Measurements from ENCODE around the gene ADAT2. TPM values are rescaled to one million over a fixed set of nuclear protein-coding genes. Genes with fewer than 3 reads are reported as not detected.
"Not testable (repeated sequence)": the region's sequence is repeated elsewhere in the genome, so short reads cannot be mapped to it uniquely, and the experiment has no call there.

ADAT2 gene
- total RNA-seq, result 10 to 100 TPM; 19.1 to 19.8 TPM
- 21.6 to 25.0 reads per million in 2 donors for total RNA-seq

- H3K9me3 ChIP-seq (ENCODE audit: control insufficient read depth, low read length, poor library complexity, severe bottlenecking), result no peaks in the 10 kb centered on the region
- peaks cover 27% of the 10 kb centered on the region for H3K4me1 Mint-ChIP-seq
- H3K36me3 Mint-ChIP-seq (ENCODE audit: low read depth), result peaks cover 5% of the 10 kb centered on the region
- ATAC-seq, result peak; percentile 95
- H3K27ac Mint-ChIP-seq, result peak within 1 kb of the TSS; percentile 93
- no peaks in the 10 kb centered on the region for H3K27me3 Mint-ChIP-seq
- H3K4me3 Mint-ChIP-seq, result peak within 1 kb of the TSS; percentile 98
- DNase-seq, result peak; percentile 85 to 88 (median 86)
Observed at GRCh38 chr6:143450453-143451371, at the start of gene ADAT2, which contains the start of gene PEX3. TSS of gene ADAT2 (minus strand) at chr6:143450695. CDS start at chr6:143450658, 37 bp downstream. TSS of gene PEX3 (plus strand) at chr6:143450805. CDS start at chr6:143451043, 238 bp downstream.

GRCh38 chr6:143498428-143498827 is 47.9 kb upstream of the ADAT2 start:
- H3K27ac Mint-ChIP-seq, result peak overlapping the region; percentile 62
- H3K4me1 Mint-ChIP-seq, result peaks cover 15% of the 10 kb centered on the region
- H3K27me3 Mint-ChIP-seq, result no peaks in the 10 kb centered on the region
- peak; percentile 70 for ATAC-seq
- no peaks in the 10 kb centered on the region for H3K9me3 ChIP-seq (ENCODE audit: control insufficient read depth, low read length, poor library complexity, severe bottlenecking)
- H3K4me3 Mint-ChIP-seq, result no peak overlapping the region
- no peak for DNase-seq
- H3K36me3 Mint-ChIP-seq (ENCODE audit: low read depth), result peaks cover 6% of the 10 kb centered on the region

GRCh38 chr6:143496974-143497373 is 46.5 kb upstream of the ADAT2 start:
- H3K27me3 Mint-ChIP-seq, result no peaks in the 10 kb centered on the region
- no peaks in the 10 kb centered on the region for H3K9me3 ChIP-seq (ENCODE audit: control insufficient read depth, low read length, poor library complexity, severe bottlenecking)
- H3K27ac Mint-ChIP-seq, result no peak overlapping the region
- no peak overlapping the region for H3K4me3 Mint-ChIP-seq
- ATAC-seq, result no peak
- H3K4me1 Mint-ChIP-seq, result peaks cover 15% of the 10 kb centered on the region
- H3K36me3 Mint-ChIP-seq (ENCODE audit: low read depth), result peaks cover 6% of the 10 kb centered on the region
- no peak for DNase-seq

GRCh38 chr6:143490775-143491174 is 40.3 kb upstream of the ADAT2 start:
- Mint-ChIP-seq H3K4me1 (no peaks in the 10 kb centered on the region), H3K27me3 (no peaks in the 10 kb centered on the region), H3K36me3 (ENCODE audit: low read depth) (no peaks in the 10 kb centered on the region), H3K27ac (no peak overlapping the region), H3K4me3 (no peak overlapping the region)
- ATAC-seq (no peak), DNase-seq (no peak)
- H3K9me3 ChIP-seq (ENCODE audit: control insufficient read depth, low read length, poor library complexity, severe bottlenecking), result no peaks in the 10 kb centered on the region

- DNase-seq, result no peak
- no peak overlapping the region for H3K27ac Mint-ChIP-seq
- no peaks in the 10 kb centered on the region for H3K4me1 Mint-ChIP-seq
- H3K4me3 Mint-ChIP-seq, result no peak overlapping the region
- no peak for ATAC-seq
- no peaks in the 10 kb centered on the region for H3K9me3 ChIP-seq (ENCODE audit: control insufficient read depth, low read length, poor library complexity, severe bottlenecking)
- no peaks in the 10 kb centered on the region for H3K36me3 Mint-ChIP-seq (ENCODE audit: low read depth)
- H3K27me3 Mint-ChIP-seq, result no peaks in the 10 kb centered on the region
Observed at GRCh38 chr6:143490244-143490643, 39.7 kb upstream of the ADAT2 start.

- DNase-seq, result no peak
- no peak for ATAC-seq
- Mint-ChIP-seq H3K36me3 (ENCODE audit: low read depth) (peaks cover 2% of the 10 kb centered on the region), H3K27me3 (no peaks in the 10 kb centered on the region), H3K27ac (no peak overlapping the region), H3K4me1 (no peaks in the 10 kb centered on the region), H3K4me3 (no peak overlapping the region)
- no peaks in the 10 kb centered on the region for H3K9me3 ChIP-seq (ENCODE audit: control insufficient read depth, low read length, poor library complexity, severe bottlenecking)
Observed at GRCh38 chr6:143486752-143487151, 36.3 kb upstream of the ADAT2 start.

- no peak for ATAC-seq
- Mint-ChIP-seq H3K27me3 (no peaks in the 10 kb centered on the region), H3K4me1 (no peaks in the 10 kb centered on the region), H3K27ac (no peak overlapping the region), H3K4me3 (no peak overlapping the region), H3K36me3 (ENCODE audit: low read depth) (peaks cover 2% of the 10 kb centered on the region)
- no peak for DNase-seq
- no peaks in the 10 kb centered on the region for H3K9me3 ChIP-seq (ENCODE audit: control insufficient read depth, low read length, poor library complexity, severe bottlenecking)
Observed at GRCh38 chr6:143485967-143486366, 35.5 kb upstream of the ADAT2 start.

GRCh38 chr6:143482593-143482992 is 32.1 kb upstream of the ADAT2 start:
- H3K4me1 Mint-ChIP-seq, result no peaks in the 10 kb centered on the region
- peaks cover 7% of the 10 kb centered on the region for H3K36me3 Mint-ChIP-seq (ENCODE audit: low read depth)
- ATAC-seq (no peak), DNase-seq (no peak)
- no peaks in the 10 kb centered on the region for H3K27me3 Mint-ChIP-seq
- no peak overlapping the region for H3K27ac Mint-ChIP-seq
- H3K9me3 ChIP-seq (ENCODE audit: control insufficient read depth, low read length, poor library complexity, severe bottlenecking), result no peaks in the 10 kb centered on the region
- H3K4me3 Mint-ChIP-seq, result no peak overlapping the region

GRCh38 chr6:143478479-143479062 is 28.1 kb upstream of the ADAT2 start:
- Mint-ChIP-seq H3K27ac (no peak overlapping the region), H3K4me3 (no peak overlapping the region), H3K36me3 (ENCODE audit: low read depth) (peaks cover 16% of the 10 kb centered on the region), H3K27me3 (no peaks in the 10 kb centered on the region), H3K4me1 (peaks cover 5% of the 10 kb centered on the region)
- no peaks in the 10 kb centered on the region for H3K9me3 ChIP-seq (ENCODE audit: control insufficient read depth, low read length, poor library complexity, severe bottlenecking)
- DNase-seq (no peak), ATAC-seq (no peak)

- no peak for DNase-seq
- Mint-ChIP-seq H3K27me3 (no peaks in the 10 kb centered on the region), H3K27ac (no peak overlapping the region), H3K36me3 (ENCODE audit: low read depth) (peaks cover 16% of the 10 kb centered on the region), H3K4me3 (no peak overlapping the region), H3K4me1 (peaks cover 5% of the 10 kb centered on the region)
- no peaks in the 10 kb centered on the region for H3K9me3 ChIP-seq (ENCODE audit: control insufficient read depth, low read length, poor library complexity, severe bottlenecking)
- no peak for ATAC-seq
Observed at GRCh38 chr6:143476545-143476944, 26.1 kb upstream of the ADAT2 start.

- Mint-ChIP-seq H3K4me3 (no peak overlapping the region), H3K36me3 (ENCODE audit: low read depth) (peaks cover 11% of the 10 kb centered on the region), H3K4me1 (peaks cover 9% of the 10 kb centered on the region), H3K27ac (no peak overlapping the region), H3K27me3 (no peaks in the 10 kb centered on the region)
- no peak for DNase-seq
- H3K9me3 ChIP-seq (ENCODE audit: control insufficient read depth, low read length, poor library complexity, severe bottlenecking), result no peaks in the 10 kb centered on the region
- ATAC-seq, result no peak
Observed at GRCh38 chr6:143471822-143472221, 21.3 kb upstream of the ADAT2 start.

GRCh38 chr6:143468823-143469222 is 18.3 kb upstream of the ADAT2 start:
- DNase-seq; H3K9me3 ChIP-seq (ENCODE audit: control insufficient read depth, low read length, poor library complexity, severe bottlenecking); H3K4me1 Mint-ChIP-seq; H3K4me3 Mint-ChIP-seq; H3K27ac Mint-ChIP-seq; ATAC-seq; H3K27me3 Mint-ChIP-seq; H3K36me3 Mint-ChIP-seq (ENCODE audit: low read depth): not testable (repeated sequence)

- no peak for ATAC-seq
- H3K9me3 ChIP-seq (ENCODE audit: control insufficient read depth, low read length, poor library complexity, severe bottlenecking), result no peaks in the 10 kb centered on the region
- Mint-ChIP-seq H3K4me1 (peaks cover 4% of the 10 kb centered on the region), H3K4me3 (no peak overlapping the region), H3K27ac (no peak overlapping the region), H3K27me3 (no peaks in the 10 kb centered on the region), H3K36me3 (ENCODE audit: low read depth) (peaks cover 5% of the 10 kb centered on the region)
- no peak for DNase-seq
Observed at GRCh38 chr6:143468026-143468425, 17.5 kb upstream of the ADAT2 start.
